ENCODE measurements around the gene MRGPRF.
"Not testable (repeated sequence)": the region's sequence is repeated elsewhere in the genome, so short reads cannot be mapped to it uniquely, and the experiment has no call there.

The MRGPRF gene

DNA sequence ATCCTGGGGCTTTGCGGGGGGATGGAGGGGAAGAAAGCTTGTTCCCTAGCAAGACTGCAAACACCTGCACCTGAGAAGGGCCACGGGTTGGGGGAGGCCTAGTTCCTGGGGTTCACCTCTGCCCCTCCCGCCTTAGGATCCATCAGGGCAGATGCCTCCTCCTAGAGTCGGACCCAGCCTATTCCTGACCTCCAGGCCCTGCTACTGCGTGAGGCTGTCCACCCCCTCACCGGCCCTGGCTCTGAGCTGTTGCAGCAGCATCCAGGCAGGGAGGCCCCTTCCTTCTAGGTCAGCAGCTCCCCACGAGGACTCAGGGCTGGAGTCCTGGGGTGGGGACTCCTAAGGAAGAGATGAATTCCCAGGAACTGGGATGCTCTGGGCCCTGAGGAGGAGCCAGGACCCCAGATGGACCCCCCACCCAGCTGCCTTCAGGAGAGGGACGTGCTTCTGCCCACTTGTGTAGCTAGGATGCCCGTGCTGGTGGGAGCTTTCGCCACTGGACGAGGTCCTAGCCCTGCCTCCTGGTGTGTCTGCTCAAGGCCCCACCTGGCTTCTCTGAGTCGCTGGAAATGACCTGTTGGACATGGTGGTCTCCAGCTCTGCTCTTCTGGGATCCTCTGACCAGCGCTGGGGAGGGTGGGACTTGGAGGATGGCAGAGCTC lies 10.3 kb downstream of the MRGPRF start:
- DNase-seq (ENCODE audit: low read depth) = no peak

DNA sequence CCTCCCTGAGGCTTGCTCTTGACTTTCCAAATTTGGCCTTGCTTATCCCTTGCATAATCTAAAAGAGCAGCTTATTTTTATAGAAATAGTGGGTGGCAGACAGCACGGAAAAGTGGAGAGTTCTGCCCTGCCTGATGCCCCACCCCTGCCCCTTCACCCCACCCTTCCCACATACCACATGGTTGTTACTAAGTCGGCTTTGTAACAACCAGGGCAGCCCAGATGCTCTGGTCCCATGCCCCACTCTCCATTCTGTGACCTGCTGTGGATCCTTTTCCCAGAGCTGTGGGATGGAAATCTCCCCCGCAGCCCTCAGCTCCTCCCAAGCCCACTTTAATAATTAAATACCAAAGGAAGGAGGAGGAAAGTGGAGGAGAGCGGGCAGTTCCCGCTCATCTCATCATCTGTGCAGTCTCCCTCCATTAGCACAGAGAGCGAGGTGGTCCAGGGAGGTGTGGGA lies 10.9 kb downstream of the MRGPRF start:
- DNase-seq (ENCODE audit: low read depth) = no peak

DNA sequence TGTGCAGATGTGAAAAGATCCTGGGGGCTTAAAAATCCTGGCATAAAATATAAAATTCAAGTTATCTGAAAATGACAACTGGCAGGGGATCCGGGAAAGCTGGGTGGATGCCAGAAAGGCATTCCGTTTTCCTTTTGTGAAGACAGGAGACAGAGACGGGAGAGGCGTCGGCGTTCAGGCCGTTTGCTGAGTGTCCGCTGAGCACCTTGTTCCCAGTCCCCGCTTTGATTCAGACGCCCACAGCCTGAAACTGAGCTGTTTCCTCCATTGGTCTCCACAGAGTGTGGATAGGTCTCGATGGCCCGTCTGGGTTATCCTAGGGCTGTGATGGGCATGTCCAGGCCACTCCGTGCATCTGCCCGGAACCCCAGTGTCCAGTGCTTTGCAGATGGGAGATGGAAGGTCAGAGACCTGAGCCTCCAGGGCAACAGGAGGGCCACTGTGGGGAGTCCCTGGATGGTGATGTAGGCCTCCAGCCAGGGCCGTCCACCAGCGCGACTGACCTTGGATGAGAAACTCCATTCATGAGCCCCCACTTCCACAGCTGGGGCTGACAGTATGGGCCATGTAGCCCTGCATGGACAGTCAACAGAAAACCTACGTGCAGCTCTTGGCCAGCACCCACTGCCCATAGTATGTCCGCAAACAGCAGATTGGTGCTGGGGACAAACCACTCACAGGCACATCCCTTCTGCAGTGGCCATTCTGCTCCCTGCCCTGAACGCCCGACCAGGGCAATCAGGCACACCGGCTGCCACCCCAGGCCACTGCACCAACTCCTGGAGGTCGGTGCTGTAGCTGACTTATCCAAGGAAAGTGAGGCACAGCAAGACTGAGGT lies 11.6 kb downstream of the MRGPRF start:
- DNase-seq (ENCODE audit: low read depth) = no peak

- peak; percentile 73 for DNase-seq (ENCODE audit: low read depth)
Observed at GRCh38 chr11:69000831-69001242, 12.2 kb downstream of the MRGPRF start.

DNA sequence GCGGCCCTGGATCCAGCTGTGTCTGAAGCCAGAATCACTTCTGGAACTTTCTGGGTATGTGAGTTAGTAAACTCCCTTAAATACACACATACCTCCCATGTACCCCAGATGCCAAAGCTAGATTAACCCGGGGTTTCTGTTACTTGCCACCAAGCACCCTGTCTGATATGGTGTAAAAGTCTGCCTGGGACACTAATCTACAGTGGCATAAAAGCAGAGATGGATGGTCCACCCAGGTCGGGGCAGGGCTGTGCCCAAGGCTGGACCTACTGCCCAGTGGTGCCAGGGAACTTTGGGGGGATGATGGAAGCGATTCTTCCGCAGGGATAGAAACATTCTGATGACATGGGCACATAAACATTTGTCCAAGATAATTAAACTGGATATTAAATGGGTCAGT lies 12.7 kb downstream of the MRGPRF start:
- no peak for DNase-seq (ENCODE audit: low read depth)

DNA sequence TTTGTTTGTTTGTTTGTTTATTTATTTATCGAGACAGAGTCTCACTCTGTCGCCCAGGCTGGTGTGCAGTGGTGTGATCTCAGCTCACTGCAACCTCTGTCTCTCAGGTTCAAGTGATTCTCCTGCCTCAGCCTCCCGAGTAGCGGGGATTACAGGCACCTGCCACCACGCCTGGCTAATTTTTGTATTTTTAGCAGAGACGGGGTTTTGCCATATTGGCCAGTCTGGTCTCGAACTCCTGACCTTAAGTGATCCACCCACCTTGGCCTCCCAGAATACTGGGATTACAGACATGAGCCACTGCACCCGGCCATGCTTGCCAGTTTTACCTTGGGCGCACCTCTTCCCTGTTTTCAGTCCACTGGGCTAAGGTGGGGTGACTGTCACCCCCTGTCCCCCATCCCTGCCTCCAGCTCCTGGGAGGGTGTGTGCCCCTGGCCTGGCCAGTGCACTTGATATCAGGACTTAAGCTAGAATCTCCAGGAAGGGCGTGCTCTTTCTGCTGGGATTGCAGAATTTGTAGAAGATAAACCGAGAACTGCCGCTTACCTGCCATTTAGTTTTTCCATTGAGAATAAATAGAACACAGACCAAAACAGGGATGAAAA lies 13.2 kb downstream of the MRGPRF start:
- DNase-seq (ENCODE audit: low read depth) = not testable (repeated sequence)

DNA sequence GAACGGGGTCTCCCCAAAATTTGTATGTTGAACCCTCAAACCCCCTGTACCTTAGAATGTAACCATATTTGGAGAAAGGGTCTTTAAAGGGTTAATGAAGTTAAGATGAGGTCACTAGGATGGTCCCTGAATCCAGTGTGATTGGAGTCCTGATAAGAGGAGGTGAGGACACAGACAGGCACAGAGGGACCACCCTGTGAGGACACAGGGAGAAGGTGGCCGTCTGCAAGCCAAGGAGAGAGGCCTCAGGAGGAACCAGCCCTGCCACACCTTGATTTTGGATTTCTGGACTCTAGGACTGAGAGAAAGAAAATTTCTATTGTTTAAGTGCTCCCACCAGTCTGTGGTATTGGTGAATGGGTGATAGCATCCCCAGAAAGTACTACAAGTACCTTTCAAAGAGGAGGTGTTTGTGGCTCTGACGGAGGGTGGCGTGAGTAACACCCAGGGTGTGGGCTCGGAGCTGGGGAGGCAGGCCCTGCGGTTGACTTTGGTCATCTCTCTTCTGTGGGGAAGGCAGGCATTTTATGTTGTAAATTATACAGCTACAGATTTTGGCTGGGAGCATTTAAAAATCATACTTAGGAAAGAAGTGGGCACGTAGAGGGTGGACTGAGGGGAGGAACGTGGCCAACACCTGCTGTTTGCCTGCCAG lies 13.8 kb downstream of the MRGPRF start:
- DNase-seq (ENCODE audit: low read depth) = no peak

GRCh38 chr11:68998390-68998911 lies 14.6 kb downstream of the MRGPRF start:
- DNase-seq (ENCODE audit: low read depth) = no peak

- no peak for DNase-seq (ENCODE audit: low read depth)
Observed at GRCh38 chr11:68997995-68998348, 15.1 kb downstream of the MRGPRF start.

GRCh38 chr11:68997124-68997994 lies 15.7 kb downstream of the MRGPRF start:
- DNase-seq (ENCODE audit: low read depth) = no peak

GRCh38 chr11:68996376-68997123 lies 16.5 kb downstream of the MRGPRF start:
- DNase-seq (ENCODE audit: low read depth) = no peak

GRCh38 chr11:68994894-68995285 lies 18.2 kb downstream of the MRGPRF start:
- DNase-seq (ENCODE audit: low read depth) = no peak

GRCh38 chr11:68994161-68994893 lies 18.7 kb downstream of the MRGPRF start:
- no peak for DNase-seq (ENCODE audit: low read depth)

DNA sequence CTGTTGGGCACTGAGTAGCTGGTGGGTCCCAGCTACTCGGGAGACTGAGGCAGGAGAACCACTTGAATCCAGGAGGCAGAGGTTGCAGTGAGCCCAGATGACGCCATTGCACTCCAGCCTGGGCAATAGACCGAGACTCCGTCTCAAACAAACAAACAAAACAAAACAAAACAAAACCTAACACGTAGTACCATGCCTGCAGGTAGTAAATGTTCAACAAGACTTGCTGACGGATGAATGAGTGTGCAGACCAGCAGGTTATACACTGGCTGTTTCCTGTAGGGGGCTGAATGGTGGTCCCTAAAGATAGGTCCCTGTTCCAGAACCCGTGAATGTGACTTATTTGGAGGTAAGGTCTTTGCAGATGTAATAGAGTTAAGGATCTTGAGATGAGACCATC lies 19.5 kb downstream of the MRGPRF start:
- DNase-seq (ENCODE audit: low read depth) = no peak

DNA sequence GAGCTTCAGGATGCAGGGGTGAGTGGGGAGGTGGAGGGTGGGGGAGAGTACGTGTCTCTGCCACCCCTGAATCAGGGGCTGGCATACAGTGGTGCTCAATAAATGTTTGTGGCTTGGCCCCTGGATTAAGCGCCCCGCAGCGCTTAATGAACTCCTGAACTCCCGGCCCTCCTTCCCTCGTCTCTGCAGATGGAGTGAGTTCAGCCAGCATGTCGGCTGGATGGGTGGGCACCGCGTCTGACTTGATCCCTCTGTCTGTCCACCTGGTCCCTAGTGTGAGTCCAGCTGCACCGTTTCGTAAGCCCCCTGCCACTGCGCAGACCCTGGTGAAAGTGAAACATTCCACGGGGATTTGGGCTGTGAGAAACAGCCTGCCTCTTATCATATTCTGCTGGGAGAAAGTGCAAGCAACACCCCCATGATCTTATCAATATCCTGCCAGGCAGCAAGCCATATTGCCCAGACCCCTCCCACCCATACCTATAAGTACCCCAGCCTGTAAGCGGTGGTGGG lies 20.2 kb downstream of the MRGPRF start:
- no peak for DNase-seq (ENCODE audit: low read depth)

DNA sequence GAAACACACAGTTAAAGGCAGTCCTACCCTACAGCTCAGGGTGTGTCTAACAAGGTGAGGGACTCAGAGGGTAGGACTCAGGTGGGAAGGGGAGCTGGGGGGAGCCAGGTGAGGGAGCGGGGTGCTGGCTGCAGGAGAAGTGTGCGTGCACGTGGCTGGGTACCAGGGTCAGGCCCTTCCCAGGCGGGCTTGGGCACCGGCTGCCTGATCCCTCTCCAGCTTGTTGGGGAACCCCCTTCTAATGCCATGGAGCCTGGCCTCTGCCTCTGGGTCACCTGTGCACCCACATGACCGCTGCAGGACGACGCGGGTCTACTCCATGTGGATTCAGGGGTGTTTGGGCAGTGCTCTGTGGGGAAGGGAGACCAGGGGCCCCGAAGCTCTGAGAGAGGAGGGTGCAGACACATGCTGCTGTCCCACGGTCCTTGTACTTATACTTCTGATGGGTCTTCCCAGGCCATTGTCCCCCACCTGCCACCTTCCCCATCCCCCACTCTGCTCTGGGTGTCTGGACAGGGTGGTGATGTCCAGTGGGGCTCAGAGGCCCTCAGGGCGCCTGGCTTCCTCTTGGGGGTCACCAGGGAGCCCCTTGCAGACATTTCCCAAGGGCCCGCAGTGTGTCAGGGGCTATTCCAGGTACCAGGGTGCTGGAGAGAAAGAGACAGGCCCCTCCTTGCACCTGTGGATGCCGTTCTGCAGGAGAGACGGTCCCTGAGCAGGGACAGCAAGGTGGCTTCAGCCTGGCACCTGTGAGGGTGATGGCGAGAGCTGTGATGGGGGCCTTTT lies 21.9 kb downstream of the MRGPRF start:
- DNase-seq (ENCODE audit: low read depth) = no peak

GRCh38 chr11:68989936-68990606 lies 23.0 kb downstream of the MRGPRF start:
- no peak for DNase-seq (ENCODE audit: low read depth)

DNA sequence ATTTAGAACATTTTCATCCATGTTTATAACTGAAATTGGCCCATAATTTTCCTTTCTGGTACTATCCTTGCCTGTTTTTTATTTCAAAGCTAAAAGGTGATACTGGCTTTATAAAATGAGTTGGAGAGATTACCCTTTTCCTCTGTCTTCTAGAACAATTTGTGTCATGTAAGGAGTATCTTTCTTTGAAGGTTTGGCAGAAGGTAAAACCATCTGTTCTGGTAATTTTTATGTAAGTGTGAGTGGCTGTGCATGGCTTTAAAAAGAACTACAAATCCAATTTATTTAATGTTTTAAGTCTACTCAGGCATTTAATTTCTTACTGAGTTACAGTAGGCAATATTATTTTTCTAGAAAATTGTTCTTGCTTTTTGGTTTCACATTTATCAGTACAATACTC lies 24.6 kb downstream of the MRGPRF start:
- no peak for DNase-seq (ENCODE audit: low read depth)
